C4-2B (cell line): ENCODE results near the gene AHR.
A peak's percentile ranks its signal among the peaks of the same experiment; 100 is the strongest.

Experiments used
- ZFX ChIP-seq: fragments of 450-650 bp; IDR thresholded peaks from 2 replicates; pipeline ENCODE4 v1.6.1; 2017
- TF ChIP-seq, protein P1 (sequence below): fragments of 450-650 bp; conservative IDR thresholded peaks from 2 replicates; pipeline ENCODE4 v1.5.1; 2017; ENCODE audit warnings: mild to moderate bottlenecking

DNA sequence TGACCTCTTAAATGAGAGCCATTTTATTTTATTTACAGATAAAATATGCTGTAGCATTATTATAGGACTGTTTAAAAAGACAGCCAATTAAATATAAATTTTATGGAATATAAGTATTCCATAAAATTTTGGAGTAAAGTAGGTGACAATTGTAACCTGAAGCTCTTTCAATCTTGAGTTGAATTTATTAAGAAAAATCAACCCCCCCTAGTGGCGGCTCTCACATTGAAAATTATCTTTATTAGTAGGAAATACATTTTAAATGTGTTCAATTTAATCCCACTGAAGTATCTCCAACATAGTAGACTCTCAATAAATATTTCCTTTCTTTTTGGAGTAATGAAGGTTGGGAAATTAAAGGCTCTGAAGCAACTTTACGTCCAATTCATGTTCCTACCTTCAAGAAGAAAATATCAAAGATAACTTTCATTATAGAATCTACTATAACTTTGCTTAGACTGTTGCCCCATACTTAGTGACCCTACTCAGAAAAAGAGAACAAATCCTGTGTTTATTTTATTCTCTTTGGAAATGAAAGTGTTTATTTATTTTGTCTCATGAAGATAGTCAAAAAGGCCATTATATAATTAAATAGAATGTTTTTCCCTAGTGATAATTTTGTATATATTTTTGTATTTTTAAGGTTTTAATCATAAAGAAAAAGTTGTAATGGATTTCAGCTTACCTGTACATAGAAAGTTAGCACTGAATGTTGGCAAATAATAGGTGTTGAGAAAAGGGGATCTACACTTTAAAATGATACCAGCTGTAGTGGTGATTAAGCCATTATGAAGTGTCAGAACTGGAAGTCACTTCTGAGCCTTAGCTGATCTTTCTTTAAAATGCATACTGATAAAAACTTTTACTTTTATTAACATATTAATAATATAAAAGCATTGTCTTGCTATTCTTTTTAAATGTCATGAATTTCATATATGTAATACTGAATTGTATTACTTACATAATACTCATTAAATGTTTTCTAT is 3.3 kb downstream of the AHR start:
- TF ChIP-seq, protein P1, sequence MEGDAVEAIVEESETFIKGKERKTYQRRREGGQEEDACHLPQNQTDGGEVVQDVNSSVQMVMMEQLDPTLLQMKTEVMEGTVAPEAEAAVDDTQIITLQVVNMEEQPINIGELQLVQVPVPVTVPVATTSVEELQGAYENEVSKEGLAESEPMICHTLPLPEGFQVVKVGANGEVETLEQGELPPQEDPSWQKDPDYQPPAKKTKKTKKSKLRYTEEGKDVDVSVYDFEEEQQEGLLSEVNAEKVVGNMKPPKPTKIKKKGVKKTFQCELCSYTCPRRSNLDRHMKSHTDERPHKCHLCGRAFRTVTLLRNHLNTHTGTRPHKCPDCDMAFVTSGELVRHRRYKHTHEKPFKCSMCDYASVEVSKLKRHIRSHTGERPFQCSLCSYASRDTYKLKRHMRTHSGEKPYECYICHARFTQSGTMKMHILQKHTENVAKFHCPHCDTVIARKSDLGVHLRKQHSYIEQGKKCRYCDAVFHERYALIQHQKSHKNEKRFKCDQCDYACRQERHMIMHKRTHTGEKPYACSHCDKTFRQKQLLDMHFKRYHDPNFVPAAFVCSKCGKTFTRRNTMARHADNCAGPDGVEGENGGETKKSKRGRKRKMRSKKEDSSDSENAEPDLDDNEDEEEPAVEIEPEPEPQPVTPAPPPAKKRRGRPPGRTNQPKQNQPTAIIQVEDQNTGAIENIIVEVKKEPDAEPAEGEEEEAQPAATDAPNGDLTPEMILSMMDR = peak; percentile 81
- TF ChIP-seq ZFX = no peak
